Activated naive CD8-positive, alpha-beta T cell treated with anti-CD3 and anti-CD28 coated beads, Interleukin-2, amount 10 ng/mL, durations not matched to agents 7 days and 5 days (primary cell): ENCODE measurements around the gene SEMA5B. TPM values are rescaled to one million over a fixed set of nuclear protein-coding genes. Genes with fewer than 3 reads are reported as not detected.

ENCODE experiments used
- ATAC-seq: fragments of 150-1000 bp; cut with Tn5 transposase; one replicate; pipeline ENCODE4 v1.10.0; 2021; ENCODE audit warnings: low read depth, moderate library complexity
- POLR2A ChIA-PET: fragments of 350-600 bp; sonication (Branson Sonifier 250); formaldehyde crosslinking; loops from one replicate; lab custom pipeline; 2021; ENCODE audit warnings: antibody characterized with exemption; lab: Charles Lee
- DNase-seq: peaks from one replicate; pipeline ENCODE4 v3.0.0; 2021
- H3K27ac Mint-ChIP-seq: one replicate; pipeline ENCODE4 v1.8.0; 2022; ENCODE audit warnings: mild to moderate bottlenecking, mixed read lengths
- H3K27me3 Mint-ChIP-seq: one replicate; pipeline ENCODE4 v1.8.0; 2022; ENCODE audit warnings: mild to moderate bottlenecking, moderate library complexity, mixed read lengths
- H3K36me3 Mint-ChIP-seq: one replicate; pipeline ENCODE4 v1.8.0; 2021; ENCODE audit warnings: mild to moderate bottlenecking, mixed read lengths
- H3K4me1 Mint-ChIP-seq: one replicate; pipeline ENCODE4 v1.8.0; 2021; ENCODE audit warnings: mixed read lengths
- H3K4me3 Mint-ChIP-seq: one replicate; pipeline ENCODE4 v1.8.0; 2022; ENCODE audit warnings: mild to moderate bottlenecking, moderate library complexity, mixed read lengths
- H3K9me3 Mint-ChIP-seq: one replicate; pipeline ENCODE4 v1.8.0; 2021; ENCODE audit warnings: mixed read lengths
- total RNA-seq, 2 experiments: library from RNA; stranded (reverse); gene quantifications; one replicate each; pipeline ENCODE4 v1.2.3, GENCODE V29; 2021

The SEMA5B gene
- total RNA-seq, 2 experiments from 2014 or later: 0.17 to 0.28 TPM

DNA sequence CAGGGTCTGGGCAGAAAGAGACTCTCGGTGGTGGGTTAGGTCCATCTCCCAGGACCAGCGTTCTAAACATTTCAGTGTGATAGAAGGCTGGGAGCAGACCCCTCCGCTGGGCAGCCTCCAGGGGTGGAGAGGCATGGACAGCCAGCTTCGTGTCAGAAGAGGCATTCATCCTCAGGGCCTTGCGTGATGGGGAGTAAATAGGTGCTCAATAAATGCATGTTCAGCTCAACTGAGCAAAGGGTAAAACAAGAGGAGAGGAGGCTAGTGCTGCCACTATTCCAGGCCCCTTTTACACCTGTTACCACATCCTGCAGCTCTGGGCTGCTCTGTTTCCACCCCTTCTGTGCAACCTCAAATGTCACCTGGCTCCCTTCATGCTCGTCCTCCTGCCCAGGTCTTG lies 49.0 kb downstream of the SEMA5B start:
- ATAC-seq: peak; percentile 40
- peaks cover 42% of the 10 kb centered on the region for H3K4me1 Mint-ChIP-seq
- H3K36me3 Mint-ChIP-seq: no peaks in the 10 kb centered on the region
- DNase-seq: no peak
- H3K27ac Mint-ChIP-seq: no peak overlapping the region
- peak overlapping the region; percentile 30 for H3K4me3 Mint-ChIP-seq
- H3K27me3 Mint-ChIP-seq: peaks cover 26% of the 10 kb centered on the region
- POLR2A ChIA-PET: interaction anchor here (1.2 kb wide), 1 partner anchor 30 kb away, joined by 3 read pairs; no protein-coding TSS in a partner anchor
- no peaks in the 10 kb centered on the region for H3K9me3 Mint-ChIP-seq

DNA sequence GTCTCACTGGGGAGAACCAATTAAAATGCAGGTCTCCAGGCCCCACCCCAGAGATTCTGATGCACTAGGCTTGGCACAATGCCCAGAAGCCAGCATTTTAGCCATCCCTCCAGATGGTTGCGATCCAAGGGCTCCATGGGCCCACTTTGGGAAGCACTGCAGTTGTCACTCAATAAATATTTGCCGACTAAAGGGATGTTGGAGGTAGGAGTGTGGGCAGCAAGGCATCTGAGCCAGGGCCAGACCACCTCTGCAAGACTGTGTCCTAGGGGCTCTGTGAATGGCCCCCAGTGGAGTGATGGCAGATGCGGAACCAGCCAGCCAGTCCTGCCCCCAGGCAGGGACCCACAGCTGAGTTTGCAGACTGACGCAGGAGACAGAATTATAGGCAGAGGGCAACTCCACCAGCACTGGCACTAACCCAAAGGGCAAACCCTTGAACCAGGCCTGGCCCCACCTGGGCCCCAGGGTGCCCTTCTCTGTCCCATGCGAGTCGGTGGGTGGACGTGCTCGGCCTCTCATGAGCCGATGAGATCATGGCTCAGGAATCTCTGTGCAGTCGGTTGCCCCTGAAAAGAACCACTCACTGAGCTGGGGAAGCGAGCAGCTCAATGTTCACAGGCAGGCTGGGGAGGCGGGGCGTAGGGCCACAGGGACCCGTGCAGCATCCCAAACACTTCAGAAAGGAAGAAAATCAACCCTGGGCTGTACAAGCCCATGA lies 49.7 kb downstream of the SEMA5B start:
- ATAC-seq: no peak
- Mint-ChIP-seq H3K4me1 (peaks cover 45% of the 10 kb centered on the region), H3K36me3 (no peaks in the 10 kb centered on the region), H3K9me3 (no peaks in the 10 kb centered on the region), H3K4me3 (no peak overlapping the region), H3K27me3 (peaks cover 25% of the 10 kb centered on the region), H3K27ac (no peak overlapping the region)
- POLR2A ChIA-PET: no interaction called here
- no peak for DNase-seq

GRCh38 chr3:122975924-122976293 lies 51.7 kb downstream of the SEMA5B start:
- ATAC-seq: peak; percentile 72

DNA sequence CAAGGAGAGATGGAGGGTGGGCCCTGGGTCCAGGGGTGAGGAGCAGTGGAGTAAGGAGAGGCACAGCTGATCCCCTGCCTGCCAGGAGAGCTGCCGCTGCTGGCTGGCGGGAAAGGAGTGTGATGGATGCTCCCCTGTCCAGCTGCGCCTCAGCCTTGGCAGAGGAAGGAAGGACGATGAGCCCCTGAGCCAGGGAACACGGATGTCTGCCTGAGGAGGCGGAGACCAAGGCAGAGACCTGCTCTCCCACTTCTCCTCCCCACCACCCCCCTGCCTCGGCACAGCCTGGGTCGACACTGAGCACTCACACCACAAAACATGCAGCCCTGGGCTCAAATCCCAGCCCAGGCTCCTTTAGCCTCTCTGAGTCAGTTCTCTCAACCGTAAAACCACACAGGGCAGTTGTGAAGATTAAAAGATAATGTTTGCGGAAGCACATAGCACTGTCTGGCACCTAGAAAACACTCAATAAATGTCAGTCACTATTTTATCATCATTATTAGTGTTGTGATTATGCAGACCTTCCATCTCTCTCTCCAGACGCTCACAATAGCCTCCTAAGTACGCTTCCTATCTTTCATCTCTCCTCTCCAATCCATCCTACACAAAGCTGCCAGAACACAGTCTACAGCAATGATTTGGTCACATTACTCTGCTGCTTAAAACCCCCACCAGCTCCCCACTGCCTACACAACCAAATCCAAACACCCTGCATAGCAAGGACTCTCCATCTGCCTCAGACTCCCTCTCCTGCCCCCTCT lies 52.2 kb downstream of the SEMA5B start:
- Mint-ChIP-seq H3K27ac (peak overlapping the region; percentile 91), H3K27me3 (peaks cover 24% of the 10 kb centered on the region), H3K36me3 (no peaks in the 10 kb centered on the region), H3K4me1 (peaks cover 44% of the 10 kb centered on the region), H3K9me3 (no peaks in the 10 kb centered on the region), H3K4me3 (peak overlapping the region; percentile 85)
- peak; percentile 53 for DNase-seq
- POLR2A ChIA-PET: no interaction called here
- ATAC-seq: peak; percentile 68

More at GRCh38 chr3:122975924-122976293, 51.7 kb downstream of the SEMA5B start:
- Mint-ChIP-seq H3K27ac (peak overlapping the region; percentile 91), H3K27me3 (peaks cover 18% of the 10 kb centered on the region), H3K4me3 (peak overlapping the region; percentile 85), H3K36me3 (no peaks in the 10 kb centered on the region), H3K4me1 (peaks cover 44% of the 10 kb centered on the region), H3K9me3 (no peaks in the 10 kb centered on the region)
- POLR2A ChIA-PET: no interaction called here
- peak; percentile 45 for DNase-seq

DNA sequence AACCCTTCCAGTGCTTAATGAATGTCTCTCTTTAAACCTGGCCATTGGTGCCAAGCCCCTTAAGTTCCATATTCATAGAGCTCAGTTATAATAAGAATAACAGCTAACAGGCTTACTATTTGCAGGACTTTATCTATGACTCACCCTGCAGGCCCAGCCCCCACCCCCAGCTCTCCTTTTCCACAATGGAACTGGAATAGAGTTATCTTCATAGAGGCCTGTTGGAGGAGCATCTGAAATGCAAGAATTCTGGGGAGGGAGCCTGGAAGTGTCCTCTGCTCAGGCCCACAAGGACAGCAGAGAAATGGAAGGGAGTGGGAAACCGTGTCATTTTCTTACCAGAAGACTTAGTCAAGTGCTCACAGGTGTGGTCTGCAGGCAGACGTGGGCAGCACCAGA lies 52.8 kb downstream of the SEMA5B start:
- POLR2A ChIA-PET: no interaction called here
- H3K9me3 Mint-ChIP-seq: no peaks in the 10 kb centered on the region
- H3K27ac Mint-ChIP-seq: peak overlapping the region; percentile 91
- H3K4me3 Mint-ChIP-seq: peak overlapping the region; percentile 85
- ATAC-seq (no peak), DNase-seq (no peak)
- H3K27me3 Mint-ChIP-seq: peaks cover 26% of the 10 kb centered on the region
- H3K36me3 Mint-ChIP-seq: no peaks in the 10 kb centered on the region
- H3K4me1 Mint-ChIP-seq: peaks cover 44% of the 10 kb centered on the region

DNA sequence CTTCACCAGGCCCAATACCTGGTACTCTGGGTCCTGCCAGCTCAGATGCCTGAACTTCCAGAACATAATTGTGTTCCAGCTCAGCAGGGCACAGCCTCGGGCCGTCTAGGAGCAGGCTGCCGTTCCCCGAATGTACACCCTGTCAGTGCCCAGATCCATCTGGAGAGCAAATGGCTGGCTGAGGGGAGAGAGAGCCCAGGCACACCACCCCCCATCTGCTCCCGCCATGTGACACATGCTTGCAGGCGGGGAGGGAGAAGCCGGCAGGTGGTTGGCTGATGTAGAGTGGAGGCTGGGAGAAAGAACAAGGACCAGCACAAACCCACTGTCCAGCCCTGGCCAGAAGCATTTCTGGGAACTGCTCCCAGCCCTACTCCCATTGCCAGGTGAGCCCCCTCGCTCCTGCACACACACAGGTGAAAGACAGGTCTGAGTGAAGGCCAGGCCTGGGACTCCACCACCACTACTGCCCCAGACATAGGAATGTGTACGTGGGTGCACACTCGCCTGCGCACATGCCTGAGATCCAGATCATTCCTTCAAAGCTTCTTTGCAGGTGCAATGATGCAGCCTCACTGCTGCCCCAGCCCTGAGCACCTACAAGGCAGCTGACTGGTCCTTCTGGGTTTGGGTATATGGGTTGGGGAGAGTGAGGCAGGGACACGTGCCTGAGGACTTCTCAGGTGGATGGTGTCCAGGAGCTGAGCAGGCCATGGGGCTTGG lies 53.5 kb downstream of the SEMA5B start:
- Mint-ChIP-seq H3K27ac (peak overlapping the region; percentile 48), H3K4me3 (peak overlapping the region; percentile 4), H3K9me3 (no peaks in the 10 kb centered on the region), H3K36me3 (no peaks in the 10 kb centered on the region), H3K27me3 (peaks cover 27% of the 10 kb centered on the region), H3K4me1 (peaks cover 40% of the 10 kb centered on the region)
- no peak for DNase-seq
- POLR2A ChIA-PET: no interaction called here
- no peak for ATAC-seq

DNA sequence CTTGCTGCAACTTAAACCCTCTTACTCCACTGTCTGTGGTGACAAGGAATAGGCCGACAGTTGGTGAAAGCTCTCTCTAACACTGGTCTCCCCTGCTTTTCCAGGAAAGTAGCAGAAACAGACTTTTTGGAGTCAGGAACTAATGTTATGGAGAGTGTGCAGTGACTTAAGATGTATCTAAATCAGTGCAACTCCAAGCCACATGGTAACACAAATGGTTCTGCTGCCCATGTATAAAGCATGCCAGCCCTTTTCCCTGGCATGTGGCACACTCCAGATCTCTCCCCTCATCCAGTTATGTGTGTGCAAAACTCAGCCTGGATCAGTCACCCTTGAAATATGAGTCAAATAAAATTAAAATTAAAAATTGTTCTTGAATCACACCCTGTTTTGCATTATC lies 55.4 kb downstream of the SEMA5B start:
- H3K27me3 Mint-ChIP-seq: peaks cover 30% of the 10 kb centered on the region
- no peak for ATAC-seq
- no peaks in the 10 kb centered on the region for H3K36me3 Mint-ChIP-seq
- no peak overlapping the region for H3K27ac Mint-ChIP-seq
- no peak for DNase-seq
- no peak overlapping the region for H3K4me3 Mint-ChIP-seq
- H3K9me3 Mint-ChIP-seq: no peaks in the 10 kb centered on the region
- POLR2A ChIA-PET: no interaction called here
- peaks cover 28% of the 10 kb centered on the region for H3K4me1 Mint-ChIP-seq

DNA sequence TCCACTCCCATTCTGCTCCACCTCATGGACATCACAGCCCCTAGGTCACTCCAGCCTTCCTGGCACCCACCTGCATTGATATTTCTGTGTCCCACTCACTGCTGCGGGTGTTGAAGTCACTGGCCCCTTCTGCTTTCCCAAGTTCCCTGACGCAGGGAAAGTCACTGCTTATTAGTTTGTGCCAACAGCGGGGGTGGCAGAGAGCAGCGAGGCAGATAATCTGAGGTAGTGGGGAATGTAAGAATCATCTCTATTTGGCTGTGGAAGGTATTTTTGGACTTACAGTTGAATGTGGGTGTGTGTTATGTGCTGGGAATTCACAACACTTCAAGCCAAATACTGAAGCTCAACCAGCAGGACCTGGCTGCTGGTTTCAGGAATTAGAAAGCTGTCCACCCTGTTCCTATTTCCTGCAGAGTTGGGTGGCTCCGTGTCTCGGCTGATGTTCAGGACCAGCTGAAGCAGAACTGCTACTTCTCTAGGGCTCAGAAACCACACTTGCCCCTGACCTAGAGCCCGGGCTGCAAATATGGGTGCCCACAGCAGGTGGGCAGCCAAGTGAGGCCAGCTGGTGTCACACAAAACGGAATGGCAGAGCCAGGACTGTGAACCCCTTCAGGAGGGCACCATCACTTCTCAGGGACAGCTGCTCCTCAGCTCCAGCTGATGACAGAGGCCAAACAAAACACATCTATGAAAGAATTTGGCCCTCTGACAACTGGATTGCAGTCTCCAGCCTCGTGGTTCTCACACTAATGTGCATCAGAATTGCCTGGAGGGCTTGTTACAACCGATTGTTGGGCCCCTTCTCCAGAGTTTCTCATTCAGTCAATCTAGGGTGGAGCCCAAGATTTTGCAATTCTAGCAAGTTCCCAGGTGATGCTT lies 57.7 kb downstream of the SEMA5B start:
- H3K36me3 Mint-ChIP-seq: no peaks in the 10 kb centered on the region
- no peaks in the 10 kb centered on the region for H3K9me3 Mint-ChIP-seq
- POLR2A ChIA-PET: no interaction called here
- no peak overlapping the region for H3K27ac Mint-ChIP-seq
- ATAC-seq (no peak), DNase-seq (no peak)
- H3K27me3 Mint-ChIP-seq: peaks cover 39% of the 10 kb centered on the region
- no peak overlapping the region for H3K4me3 Mint-ChIP-seq
- peaks cover 11% of the 10 kb centered on the region for H3K4me1 Mint-ChIP-seq

- DNase-seq: no peak
- POLR2A ChIA-PET: no interaction called here
- Mint-ChIP-seq H3K4me1 (peaks cover 4% of the 10 kb centered on the region), H3K36me3 (no peaks in the 10 kb centered on the region), H3K4me3 (no peak overlapping the region), H3K9me3 (no peaks in the 10 kb centered on the region), H3K27ac (no peak overlapping the region), H3K27me3 (peaks cover 50% of the 10 kb centered on the region)
- no peak for ATAC-seq
These were observed 59.8 kb downstream of the SEMA5B start for GRCh38 chr3:122967765-122968164.

DNA sequence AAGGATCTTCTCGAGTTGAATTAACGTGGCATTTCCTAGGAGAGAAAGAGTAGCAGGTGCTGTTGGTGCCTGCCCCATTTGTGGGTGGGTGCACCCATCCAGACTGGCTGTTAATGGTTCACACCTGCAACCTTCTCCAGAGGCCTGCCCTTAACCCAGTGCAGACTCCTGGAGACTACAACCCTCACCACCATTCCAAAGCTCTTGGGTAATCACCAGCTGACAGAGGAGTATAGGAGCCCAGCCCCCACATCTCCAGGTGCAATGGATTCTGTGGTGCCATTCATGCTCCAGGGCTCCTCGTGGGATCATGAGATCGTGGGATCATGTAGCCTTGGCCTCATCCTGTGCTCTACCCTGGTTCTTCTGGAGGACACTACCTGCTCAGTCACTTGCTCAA lies 60.2 kb downstream of the SEMA5B start:
- H3K27me3 Mint-ChIP-seq: peaks cover 50% of the 10 kb centered on the region
- H3K9me3 Mint-ChIP-seq: no peaks in the 10 kb centered on the region
- H3K36me3 Mint-ChIP-seq: no peaks in the 10 kb centered on the region
- POLR2A ChIA-PET: no interaction called here
- ATAC-seq (no peak), DNase-seq (no peak)
- H3K4me1 Mint-ChIP-seq: peaks cover 4% of the 10 kb centered on the region
- no peak overlapping the region for H3K27ac Mint-ChIP-seq
- no peak overlapping the region for H3K4me3 Mint-ChIP-seq

- H3K4me1 Mint-ChIP-seq: peaks cover 4% of the 10 kb centered on the region
- POLR2A ChIA-PET: no interaction called here
These were observed 61.5 kb downstream of the SEMA5B start for GRCh38 chr3:122966045-122966444.

DNA sequence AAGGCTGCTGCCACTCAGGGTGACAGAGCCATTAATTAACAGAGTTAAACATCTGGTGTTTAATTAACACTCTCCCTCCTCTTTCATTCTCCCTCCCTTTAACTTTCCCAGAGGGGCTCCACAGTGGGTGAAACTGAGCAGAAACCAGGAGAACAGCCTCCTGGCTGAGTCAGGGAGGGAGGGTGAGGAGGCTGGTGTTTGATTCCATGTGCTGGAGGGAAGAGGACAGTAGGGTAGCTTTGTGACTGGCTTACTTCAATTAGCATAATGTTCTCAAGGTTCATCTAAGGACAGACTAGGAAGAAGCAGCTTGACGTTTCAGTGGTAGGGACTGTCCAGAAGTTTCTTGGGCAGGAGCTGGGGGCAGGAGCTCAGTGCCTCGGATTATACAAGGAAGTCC lies 62.8 kb downstream of the SEMA5B start:
- POLR2A ChIA-PET: interaction anchor here (1.8 kb wide), 1 partner anchor 24 kb away, joined by 4 read pairs; no protein-coding TSS in a partner anchor
- H3K4me3 Mint-ChIP-seq: no peak overlapping the region
- peaks cover 47% of the 10 kb centered on the region for H3K27me3 Mint-ChIP-seq
- H3K36me3 Mint-ChIP-seq: no peaks in the 10 kb centered on the region
- H3K27ac Mint-ChIP-seq: no peak overlapping the region
- DNase-seq: no peak
- ATAC-seq: no peak
- H3K9me3 Mint-ChIP-seq: no peaks in the 10 kb centered on the region
- peaks cover 4% of the 10 kb centered on the region for H3K4me1 Mint-ChIP-seq

More at GRCh38 chr3:122966045-122966444, 61.5 kb downstream of the SEMA5B start:
- DNase-seq: no peak
- ATAC-seq: peak; percentile 54
- Mint-ChIP-seq H3K9me3 (no peaks in the 10 kb centered on the region), H3K4me3 (no peak overlapping the region), H3K27ac (no peak overlapping the region), H3K36me3 (no peaks in the 10 kb centered on the region), H3K27me3 (peaks cover 59% of the 10 kb centered on the region)

- no peak overlapping the region for H3K27ac Mint-ChIP-seq
- POLR2A ChIA-PET: no interaction called here
- DNase-seq: no peak
- H3K9me3 Mint-ChIP-seq: no peaks in the 10 kb centered on the region
- H3K4me1 Mint-ChIP-seq: peaks cover 4% of the 10 kb centered on the region
- no peaks in the 10 kb centered on the region for H3K36me3 Mint-ChIP-seq
- H3K4me3 Mint-ChIP-seq: no peak overlapping the region
- H3K27me3 Mint-ChIP-seq: peaks cover 43% of the 10 kb centered on the region
- no peak for ATAC-seq
These were observed 65.4 kb downstream of the SEMA5B start for GRCh38 chr3:122962149-122962548.
